Astrocyte (in vitro differentiated cells and primary cell): Measurements from ENCODE around the gene CNTNAP2. TPM values are rescaled to one million over a fixed set of nuclear protein-coding genes. Genes with fewer than 3 reads are reported as not detected.

ENCODE experiments used
- DNase-seq: peaks from one replicate; pipeline ENCODE4 v3.0.0-alpha.2; 2010; ENCODE audit warnings: low read depth
- FAIRE-seq: peaks from 2 replicates; lab custom pipeline; 2011; peaks lifted over from hg19 to GRCh38; lab: Jason Lieb, UNC
- H2AFZ ChIP-seq: 2 replicates; pipeline ENCODE4 v1.6.0; 2012; ENCODE audit warnings: low read depth, low read length, inconsistent platforms
- H3K27ac ChIP-seq: 2 replicates; pipeline ENCODE4 v1.5.1; 2011; ENCODE audit warnings: low read depth, low read length, inconsistent platforms
- H3K27me3 ChIP-seq: 2 replicates; pipeline ENCODE4 v1.6.0; 2011; ENCODE audit warnings: low read length, inconsistent platforms; ENCODE audit not compliant: insufficient read depth
- H3K36me3 ChIP-seq: 2 replicates; pipeline ENCODE4 v1.5.1; 2011; ENCODE audit warnings: low read length, inconsistent platforms; ENCODE audit not compliant: insufficient read depth
- H3K4me1 ChIP-seq: 2 replicates; pipeline ENCODE4 v1.5.1; 2011; ENCODE audit warnings: low read length, inconsistent platforms; ENCODE audit not compliant: insufficient read depth
- H3K4me2 ChIP-seq: 2 replicates; pipeline ENCODE4 v1.6.0; 2012; ENCODE audit warnings: low read length, inconsistent platforms
- H3K4me3 ChIP-seq: 2 replicates; pipeline ENCODE4 v1.5.1; 2011; ENCODE audit warnings: low read depth, mild to moderate bottlenecking, low read length, inconsistent platforms; ENCODE audit not compliant: insufficient read depth
- H3K79me2 ChIP-seq: 2 replicates; pipeline ENCODE4 v1.6.0; 2012; ENCODE audit warnings: mild to moderate bottlenecking, low read length, inconsistent platforms; ENCODE audit not compliant: insufficient read depth
- H3K9ac ChIP-seq: 2 replicates; pipeline ENCODE4 v1.6.0; 2012; ENCODE audit warnings: mild to moderate bottlenecking, low read length, inconsistent platforms
- H3K9me3 ChIP-seq: 2 replicates; pipeline ENCODE4 v1.5.1; 2012; ENCODE audit warnings: low read depth, mild to moderate bottlenecking, low read length, inconsistent platforms; ENCODE audit not compliant: insufficient read depth
- H4K20me1 ChIP-seq: 2 replicates; pipeline ENCODE4 v1.6.0; 2012; ENCODE audit warnings: low read length, inconsistent platforms; ENCODE audit not compliant: insufficient read depth
- H3K27ac Mint-ChIP-seq: one replicate; pipeline ENCODE4 v1.8.0; 2021; ENCODE audit warnings: mild to moderate bottlenecking, mixed read lengths; ENCODE audit not compliant: unreplicated experiment
- H3K27me3 Mint-ChIP-seq: one replicate; pipeline ENCODE4 v1.8.0; 2021; ENCODE audit warnings: low read depth, mixed read lengths; ENCODE audit not compliant: unreplicated experiment
- H3K36me3 Mint-ChIP-seq: one replicate; pipeline ENCODE4 v1.8.0; 2021; ENCODE audit warnings: low read depth, mixed read lengths; ENCODE audit not compliant: unreplicated experiment
- H3K4me1 Mint-ChIP-seq: one replicate; pipeline ENCODE4 v1.8.0; 2021; ENCODE audit warnings: low read depth, mixed read lengths; ENCODE audit not compliant: unreplicated experiment
- H3K4me3 Mint-ChIP-seq: one replicate; pipeline ENCODE4 v1.8.0; 2021; ENCODE audit warnings: mild to moderate bottlenecking, moderate library complexity, mixed read lengths; ENCODE audit not compliant: unreplicated experiment
- H3K9me3 Mint-ChIP-seq: one replicate; pipeline ENCODE4 v1.8.0; 2021; ENCODE audit warnings: mild to moderate bottlenecking, mixed read lengths; ENCODE audit not compliant: unreplicated experiment
- EZH2 ChIP-seq: IDR thresholded peaks from 2 replicates; pipeline ENCODE4 v1.6.1; 2012; ENCODE audit warnings: mild to moderate bottlenecking, low read length, inconsistent platforms; ENCODE audit not compliant: insufficient read depth
- total RNA-seq: library from RNA; stranded (reverse); gene quantifications from 2 replicates; pipeline ENCODE4 v1.2.1, GENCODE V29; 2021
- TF ChIP-seq, protein P1 (sequence below): IDR thresholded peaks from 2 replicates; pipeline ENCODE4 v1.5.1; 2011; ENCODE audit warnings: low read depth, mild to moderate bottlenecking, inconsistent platforms, low read length, moderate library complexity; ENCODE audit not compliant: insufficient read depth

Gene CNTNAP2
- total RNA-seq, 1 donor from 2014 or later, result 20.0 TPM

DNA sequence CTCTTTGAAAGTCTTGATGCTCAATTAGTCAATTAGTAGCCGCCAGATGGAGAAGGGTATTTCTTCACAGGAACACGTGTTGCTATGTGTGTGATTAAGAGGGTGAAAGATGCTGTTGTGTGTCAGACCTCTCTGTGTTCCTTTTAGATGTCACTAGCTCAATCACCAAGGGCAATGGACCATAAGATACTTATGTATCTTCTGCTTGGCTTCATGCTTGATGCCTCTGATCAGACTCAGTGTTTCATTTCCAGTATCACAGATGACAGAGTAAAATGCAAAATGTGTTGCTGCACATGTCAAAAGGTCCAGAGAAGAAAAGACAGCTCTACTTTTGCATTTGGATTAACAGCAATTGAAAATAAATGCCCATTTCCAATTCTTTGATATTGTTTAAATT, 865.9 kb downstream of the CNTNAP2 start:
- no peak overlapping the region for H2AFZ ChIP-seq
- H3K79me2 ChIP-seq, result no peaks in the 10 kb centered on the region
- TF ChIP-seq, protein P1, sequence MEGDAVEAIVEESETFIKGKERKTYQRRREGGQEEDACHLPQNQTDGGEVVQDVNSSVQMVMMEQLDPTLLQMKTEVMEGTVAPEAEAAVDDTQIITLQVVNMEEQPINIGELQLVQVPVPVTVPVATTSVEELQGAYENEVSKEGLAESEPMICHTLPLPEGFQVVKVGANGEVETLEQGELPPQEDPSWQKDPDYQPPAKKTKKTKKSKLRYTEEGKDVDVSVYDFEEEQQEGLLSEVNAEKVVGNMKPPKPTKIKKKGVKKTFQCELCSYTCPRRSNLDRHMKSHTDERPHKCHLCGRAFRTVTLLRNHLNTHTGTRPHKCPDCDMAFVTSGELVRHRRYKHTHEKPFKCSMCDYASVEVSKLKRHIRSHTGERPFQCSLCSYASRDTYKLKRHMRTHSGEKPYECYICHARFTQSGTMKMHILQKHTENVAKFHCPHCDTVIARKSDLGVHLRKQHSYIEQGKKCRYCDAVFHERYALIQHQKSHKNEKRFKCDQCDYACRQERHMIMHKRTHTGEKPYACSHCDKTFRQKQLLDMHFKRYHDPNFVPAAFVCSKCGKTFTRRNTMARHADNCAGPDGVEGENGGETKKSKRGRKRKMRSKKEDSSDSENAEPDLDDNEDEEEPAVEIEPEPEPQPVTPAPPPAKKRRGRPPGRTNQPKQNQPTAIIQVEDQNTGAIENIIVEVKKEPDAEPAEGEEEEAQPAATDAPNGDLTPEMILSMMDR, result no peak
- no peak overlapping the region for H3K4me2 ChIP-seq
- Mint-ChIP-seq H3K36me3 (no peaks in the 10 kb centered on the region), H3K4me1 (no peaks in the 10 kb centered on the region), H3K27ac (no peak overlapping the region), H3K4me3 (no peak overlapping the region), H3K27me3 (no peaks in the 10 kb centered on the region), H3K9me3 (no peaks in the 10 kb centered on the region)
- H3K27ac ChIP-seq, result no peak overlapping the region
- H3K4me3 ChIP-seq, result no peak overlapping the region
- H3K27me3 ChIP-seq, result no peaks in the 10 kb centered on the region
- no peak for FAIRE-seq
- no peaks in the 10 kb centered on the region for H3K36me3 ChIP-seq
- H3K4me1 ChIP-seq, result no peaks in the 10 kb centered on the region
- H3K9ac ChIP-seq, result no peak overlapping the region
- DNase-seq, result no peak
- H4K20me1 ChIP-seq, result no peaks in the 10 kb centered on the region
- no peaks in the 10 kb centered on the region for H3K9me3 ChIP-seq

DNA sequence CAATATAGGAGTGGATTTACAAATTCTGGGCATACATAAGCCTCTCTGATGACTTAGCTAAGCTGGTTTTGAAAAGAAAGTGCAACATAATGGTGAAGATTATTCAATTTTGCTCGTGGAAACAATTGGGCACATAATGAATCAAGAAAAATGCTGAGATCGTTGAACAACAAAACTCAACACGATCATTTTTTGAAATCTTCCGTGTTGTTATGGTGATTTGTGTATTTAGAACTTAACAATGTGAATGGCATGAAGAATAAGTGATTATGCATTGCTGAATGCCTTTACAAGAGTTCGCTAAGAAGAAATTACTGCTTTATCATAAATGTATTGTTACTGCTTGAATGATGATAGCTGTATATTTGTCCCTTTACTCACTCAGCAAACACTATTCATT, 875.0 kb downstream of the CNTNAP2 start:
- TF ChIP-seq, protein P1, result no peak
- TF ChIP-seq EZH2, result no peak
- H3K4me1 Mint-ChIP-seq, result no peaks in the 10 kb centered on the region
- Histone ChIP-seq H3K9ac (no peak overlapping the region), H3K79me2 (no peaks in the 10 kb centered on the region), H3K4me3 (no peak overlapping the region), H3K36me3 (no peaks in the 10 kb centered on the region), H3K4me2 (no peak overlapping the region), H2AFZ (no peak overlapping the region), H3K9me3 (no peaks in the 10 kb centered on the region), H3K27ac (no peak overlapping the region), H3K27me3 (no peaks in the 10 kb centered on the region), H3K4me1 (no peaks in the 10 kb centered on the region), H4K20me1 (no peaks in the 10 kb centered on the region)
- DNase-seq (no peak), FAIRE-seq (no peak)
- H3K9me3 Mint-ChIP-seq, result no peaks in the 10 kb centered on the region
- H3K27ac Mint-ChIP-seq, result no peak overlapping the region
- H3K36me3 Mint-ChIP-seq, result no peaks in the 10 kb centered on the region
- no peak overlapping the region for H3K4me3 Mint-ChIP-seq
- no peaks in the 10 kb centered on the region for H3K27me3 Mint-ChIP-seq

DNA sequence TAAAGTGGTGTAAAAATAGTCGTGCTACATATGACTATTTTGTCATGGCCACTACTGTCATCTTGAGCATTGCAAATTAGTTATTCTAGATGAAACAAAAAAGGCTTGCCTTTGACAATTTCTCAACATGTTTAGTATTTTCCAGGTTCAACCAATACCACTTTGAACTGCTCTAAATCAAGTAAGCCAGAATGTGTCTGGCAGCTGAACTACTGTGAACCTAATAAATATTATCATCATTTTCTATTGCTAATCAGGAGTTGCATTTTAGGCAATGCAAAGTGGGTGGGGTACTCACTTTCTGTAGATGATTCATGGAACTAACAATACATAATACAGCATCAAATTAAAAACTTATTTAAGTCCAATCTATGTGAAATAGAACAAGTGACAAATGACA, 877.2 kb downstream of the CNTNAP2 start:
- Histone ChIP-seq H3K27ac (no peak overlapping the region), H3K36me3 (no peaks in the 10 kb centered on the region), H3K9me3 (no peaks in the 10 kb centered on the region), H3K4me1 (no peaks in the 10 kb centered on the region), H3K27me3 (no peaks in the 10 kb centered on the region), H2AFZ (no peak overlapping the region), H3K4me3 (no peak overlapping the region), H4K20me1 (no peaks in the 10 kb centered on the region), H3K9ac (no peak overlapping the region), H3K4me2 (no peak overlapping the region), H3K79me2 (no peaks in the 10 kb centered on the region)
- DNase-seq (no peak), FAIRE-seq (no peak)
- H3K36me3 Mint-ChIP-seq, result no peaks in the 10 kb centered on the region
- H3K9me3 Mint-ChIP-seq, result no peaks in the 10 kb centered on the region
- no peak overlapping the region for H3K27ac Mint-ChIP-seq
- no peak overlapping the region for H3K4me3 Mint-ChIP-seq
- no peaks in the 10 kb centered on the region for H3K27me3 Mint-ChIP-seq
- H3K4me1 Mint-ChIP-seq, result no peaks in the 10 kb centered on the region
- TF ChIP-seq, protein P1, result no peak
- TF ChIP-seq EZH2, result no peak
